Hematopoietic multipotent progenitor cell treated with erythropoietin and hydrocortisone succinate and interleukin-3 and kit ligand, for 4 days (in vitro differentiated cells): ENCODE results near the gene FNDC8.
"Not testable (repeated sequence)": the region's sequence is repeated elsewhere in the genome, so short reads cannot be mapped to it uniquely, and the experiment has no call there.

ENCODE experiments used
- DNase-seq: peaks from one replicate; pipeline ENCODE4 v3.0.0-alpha.2; 2015

Gene FNDC8

GRCh38 chr17:35174835-35175334 lies 53.5 kb downstream of the FNDC8 start:
- DNase-seq, result no peak

GRCh38 chr17:35175638-35176415 lies 54.4 kb downstream of the FNDC8 start:
- DNase-seq, result no peak

GRCh38 chr17:35176897-35177296 lies 55.5 kb downstream of the FNDC8 start:
- DNase-seq, result no peak

GRCh38 chr17:35179379-35179778 lies 58.0 kb downstream of the FNDC8 start:
- not testable (repeated sequence) for DNase-seq
